ENCODE data around the gene SLC27A6. TPM values are rescaled to one million over a fixed set of nuclear protein-coding genes. Genes with fewer than 3 reads are reported as not detected.
A peak's percentile ranks its signal among the peaks of the same experiment; 100 is the strongest.
"Not testable (repeated sequence)": the region's sequence is repeated elsewhere in the genome, so short reads cannot be mapped to it uniquely, and the experiment has no call there.

The SLC27A6 gene, protein sequence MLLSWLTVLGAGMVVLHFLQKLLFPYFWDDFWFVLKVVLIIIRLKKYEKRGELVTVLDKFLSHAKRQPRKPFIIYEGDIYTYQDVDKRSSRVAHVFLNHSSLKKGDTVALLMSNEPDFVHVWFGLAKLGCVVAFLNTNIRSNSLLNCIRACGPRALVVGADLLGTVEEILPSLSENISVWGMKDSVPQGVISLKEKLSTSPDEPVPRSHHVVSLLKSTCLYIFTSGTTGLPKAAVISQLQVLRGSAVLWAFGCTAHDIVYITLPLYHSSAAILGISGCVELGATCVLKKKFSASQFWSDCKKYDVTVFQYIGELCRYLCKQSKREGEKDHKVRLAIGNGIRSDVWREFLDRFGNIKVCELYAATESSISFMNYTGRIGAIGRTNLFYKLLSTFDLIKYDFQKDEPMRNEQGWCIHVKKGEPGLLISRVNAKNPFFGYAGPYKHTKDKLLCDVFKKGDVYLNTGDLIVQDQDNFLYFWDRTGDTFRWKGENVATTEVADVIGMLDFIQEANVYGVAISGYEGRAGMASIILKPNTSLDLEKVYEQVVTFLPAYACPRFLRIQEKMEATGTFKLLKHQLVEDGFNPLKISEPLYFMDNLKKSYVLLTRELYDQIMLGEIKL
- total RNA-seq (2014; rRNA removed; shearing (Covaris generic)) = 0.26 and 0.27 TPM in 2 replicates
- polyA plus RNA-seq (2015; cell fraction: cytosol; rRNA removed) = 0.26 and 0.64 TPM in 2 replicates
- 0.34 and 0.38 TPM in 2 replicates for polyA plus RNA-seq (2015; cell fraction: nucleus; rRNA removed)

DNA sequence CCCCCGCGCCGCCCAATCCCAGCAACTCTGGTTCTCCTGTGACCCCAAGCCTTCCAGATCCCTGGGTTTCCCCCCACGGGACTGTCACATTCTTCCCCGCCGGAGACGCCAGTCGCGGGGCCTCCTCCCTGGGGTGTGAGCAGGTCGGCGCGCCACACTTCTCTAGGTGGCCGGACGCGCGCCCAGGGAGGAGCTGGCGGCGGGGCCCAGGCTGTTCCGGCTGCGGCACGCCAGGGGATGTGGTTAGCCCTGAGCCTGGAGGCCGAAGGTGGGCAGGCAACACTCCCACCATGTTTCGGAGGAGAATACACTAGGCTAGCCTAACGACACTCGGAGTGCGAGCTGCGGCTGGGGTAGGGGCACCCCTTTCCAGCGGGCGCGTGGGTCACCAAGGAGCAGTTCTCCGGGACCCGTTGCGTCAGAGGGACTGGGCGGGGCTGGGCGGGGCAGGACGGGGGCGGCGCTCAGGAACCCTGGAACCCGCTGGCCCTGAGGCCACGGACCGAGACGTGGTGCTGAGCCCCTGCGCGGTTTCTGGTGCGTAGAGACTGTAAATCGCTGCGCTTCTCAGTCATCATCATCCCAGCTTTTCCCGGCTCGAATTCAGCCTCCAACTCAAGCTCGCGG is at the start of gene SLC27A6:
Gene SLC27A6, plus strand, starts transcription at position 478 of the 627 bp plus-strand sequence. CDS start 650 bp downstream, outside the sequence.
- peak; percentile 8 for DNase-seq (ENCODE audit: low read depth)

DNA sequence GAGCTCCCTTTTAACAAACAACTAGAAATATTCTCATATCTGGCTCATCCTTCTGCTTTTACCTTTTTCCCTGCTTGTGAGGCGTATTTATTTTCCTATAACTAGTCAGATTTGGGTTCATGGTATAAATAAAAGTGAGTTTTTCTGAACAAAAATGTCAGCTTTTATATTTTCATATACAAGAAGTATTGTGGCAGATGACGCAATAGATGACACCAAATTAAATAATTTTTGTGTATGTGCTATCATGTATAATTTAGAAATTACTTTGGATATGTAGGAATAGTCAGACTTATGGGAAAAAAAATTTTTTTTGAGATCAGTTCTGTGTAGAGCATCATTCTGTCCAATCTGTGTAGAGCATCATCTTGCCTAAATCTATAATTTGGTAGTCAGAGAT is 45.7 kb upstream of the SLC27A6 start:
- DNase-seq (ENCODE audit: low read depth) = no peak

DNA sequence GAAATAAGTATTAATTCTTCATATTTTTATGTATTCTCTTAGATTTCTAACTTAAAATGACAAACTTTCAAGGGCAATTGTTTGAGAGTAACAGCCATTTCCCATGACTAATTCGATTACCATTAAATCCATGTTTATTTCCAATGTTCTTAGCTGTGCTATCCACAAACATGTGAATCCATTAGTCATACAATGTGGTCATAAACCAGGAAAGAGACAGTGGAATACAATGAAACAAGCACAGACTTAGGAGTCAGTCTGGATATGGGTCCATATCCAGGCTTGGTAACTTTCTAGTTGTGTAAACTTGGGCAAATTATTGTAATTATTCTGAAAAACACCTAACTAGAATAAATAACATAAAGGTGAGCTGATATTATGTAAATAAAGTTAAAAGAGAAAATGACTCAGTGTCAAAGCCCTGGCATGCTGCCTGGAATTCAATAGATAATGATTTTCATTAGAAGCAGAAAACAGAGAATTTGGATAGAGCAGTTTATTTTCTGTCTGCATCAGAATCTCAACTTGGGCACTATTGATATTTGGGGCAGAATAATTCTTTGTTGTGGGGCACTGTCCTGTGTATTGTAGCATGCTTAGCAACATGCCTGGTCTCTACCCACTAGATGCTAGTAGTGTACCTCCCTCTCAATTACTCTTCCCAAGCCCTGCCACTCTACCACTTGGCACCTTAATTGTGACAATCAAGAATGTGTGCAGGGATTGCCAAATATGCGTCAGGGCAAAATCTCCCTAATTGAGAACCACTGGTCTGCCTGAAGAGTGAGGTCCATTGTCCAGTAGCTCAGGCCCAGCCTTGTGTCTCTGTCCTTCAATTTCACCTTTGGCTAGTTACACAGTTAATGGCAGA is 44.7 kb upstream of the SLC27A6 start:
- DNase-seq (ENCODE audit: low read depth) = peak; percentile 81

DNA sequence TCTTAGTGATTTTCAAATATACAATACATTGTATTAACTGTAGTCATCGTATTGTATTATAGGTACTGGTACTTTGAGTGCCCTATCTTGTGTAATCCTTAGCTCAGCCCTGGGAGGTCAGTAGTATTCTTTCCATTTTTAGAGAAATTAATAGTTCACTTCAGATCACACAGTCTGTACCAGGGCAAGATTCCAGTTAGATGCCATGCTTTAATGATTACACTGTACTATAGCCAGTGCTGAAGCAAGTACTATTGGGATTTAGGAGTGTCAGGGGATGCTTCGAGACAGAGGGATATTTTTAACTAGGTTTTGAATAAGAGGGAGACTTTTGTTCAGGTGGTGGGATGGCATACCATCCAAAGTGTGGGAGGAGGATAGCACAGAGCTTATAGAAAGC is 41.0 kb upstream of the SLC27A6 start:
- DNase-seq (ENCODE audit: low read depth) = no peak

DNA sequence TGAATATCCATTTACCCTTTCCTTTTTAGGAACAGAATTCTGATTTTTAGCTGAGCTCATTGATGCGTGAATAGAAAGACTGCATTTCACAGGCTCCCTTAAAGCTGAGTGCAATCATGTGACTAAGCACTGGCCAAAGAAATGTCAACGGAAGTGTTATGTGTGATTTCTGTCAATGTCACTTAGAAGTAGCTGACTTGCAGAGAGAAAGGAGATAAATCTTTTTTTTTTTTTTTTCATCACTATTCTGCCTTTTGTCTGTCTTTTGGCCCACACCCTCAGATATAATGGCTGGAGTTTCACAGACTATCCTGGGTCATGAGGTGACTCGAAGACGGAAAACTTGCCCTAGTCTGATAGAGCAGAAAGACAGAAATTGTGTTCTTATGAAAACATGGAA is 39.3 kb upstream of the SLC27A6 start:
- DNase-seq (ENCODE audit: low read depth) = no peak

DNA sequence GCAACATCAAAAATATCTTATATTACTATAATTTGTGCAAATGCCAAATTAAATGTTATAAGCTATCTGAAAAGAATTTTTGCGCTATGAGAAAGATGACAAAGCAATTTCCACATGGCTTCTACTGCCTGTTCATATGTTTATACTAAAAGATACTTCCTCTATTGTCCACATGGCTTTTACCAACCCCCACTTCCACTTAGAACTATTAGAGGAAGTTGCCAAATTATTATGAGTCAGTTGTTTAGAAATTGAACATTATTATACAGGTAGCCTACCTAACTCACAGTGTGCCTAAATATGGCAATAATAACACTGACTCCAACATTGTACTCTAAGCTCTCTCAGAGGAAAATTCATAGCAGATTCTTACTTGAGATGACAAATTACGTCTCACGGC is 37.6 kb upstream of the SLC27A6 start:
- DNase-seq (ENCODE audit: low read depth) = no peak

DNA sequence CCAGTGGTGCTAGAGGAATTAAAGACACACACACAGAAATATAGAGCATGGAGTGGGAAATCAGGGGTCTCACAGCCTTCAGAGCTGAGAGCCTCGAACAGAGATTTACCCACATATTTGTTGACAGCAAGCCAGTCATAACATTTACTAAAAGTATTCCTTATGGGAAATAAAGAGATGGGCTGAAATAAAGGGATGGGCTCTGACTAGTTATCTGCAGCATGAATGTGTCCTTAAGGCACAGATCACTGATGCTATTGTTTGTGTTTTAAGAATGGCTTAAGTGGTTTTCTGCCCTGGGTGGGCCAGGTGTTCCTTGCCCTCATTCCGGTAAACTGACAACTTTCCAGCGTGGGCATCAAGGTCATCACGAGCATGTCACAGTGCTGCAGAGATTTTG is 33.1 kb upstream of the SLC27A6 start:
- not testable (repeated sequence) for DNase-seq (ENCODE audit: low read depth)

DNA sequence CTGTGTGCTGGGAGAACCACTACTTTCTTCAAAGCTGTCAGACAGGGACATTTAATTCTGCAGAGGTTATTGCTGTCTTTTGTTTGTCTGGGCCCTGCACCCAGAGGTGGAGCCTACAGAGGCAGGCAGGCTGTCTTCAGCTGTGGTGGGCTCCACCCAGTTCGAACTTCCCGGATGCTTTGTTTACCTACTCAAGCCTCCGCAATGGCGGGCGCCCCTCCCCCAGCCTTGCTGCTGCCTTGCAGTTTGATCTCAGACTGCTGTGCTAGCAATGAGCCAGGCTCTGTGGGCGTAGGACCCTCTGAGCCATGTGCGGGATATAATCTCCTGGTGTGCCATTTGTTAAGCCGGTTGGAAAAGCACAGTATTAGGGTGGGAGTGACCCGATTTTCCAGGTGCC is 22.2 kb upstream of the SLC27A6 start:
- not testable (repeated sequence) for DNase-seq (ENCODE audit: low read depth)

DNA sequence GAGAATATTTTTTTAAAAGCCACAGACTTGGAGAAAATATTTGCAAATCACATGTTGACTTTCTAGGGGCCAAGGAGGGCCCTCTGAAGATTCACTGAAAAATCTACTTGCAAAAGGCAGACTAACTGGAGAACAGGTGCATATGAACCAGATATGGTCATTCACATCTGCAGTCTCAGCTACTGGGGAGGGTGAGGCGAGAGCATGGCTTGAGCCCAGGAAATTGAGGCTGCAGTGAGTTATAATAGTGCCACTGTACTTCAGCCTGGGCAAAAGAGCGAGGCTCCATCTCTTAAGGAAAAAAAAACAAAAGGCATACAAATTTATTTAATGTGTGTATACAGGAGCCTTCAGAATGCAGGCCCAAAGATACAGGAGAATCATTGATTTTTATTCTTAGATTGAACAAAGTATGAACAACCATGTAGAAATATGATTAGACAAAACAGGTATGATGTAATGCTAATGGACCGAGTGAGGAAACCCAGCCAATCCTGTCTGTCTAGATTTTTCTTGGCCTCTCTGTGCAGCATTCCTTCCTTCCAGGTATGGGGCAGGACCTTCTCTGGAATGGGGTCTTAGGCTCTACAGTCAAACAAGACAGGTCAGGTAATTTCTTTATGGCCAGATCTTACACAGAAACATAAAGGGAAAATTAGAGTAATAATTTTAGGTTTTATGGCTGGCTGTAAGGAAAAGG is 15.3 kb upstream of the SLC27A6 start:
- DNase-seq (ENCODE audit: low read depth) = no peak

DNA sequence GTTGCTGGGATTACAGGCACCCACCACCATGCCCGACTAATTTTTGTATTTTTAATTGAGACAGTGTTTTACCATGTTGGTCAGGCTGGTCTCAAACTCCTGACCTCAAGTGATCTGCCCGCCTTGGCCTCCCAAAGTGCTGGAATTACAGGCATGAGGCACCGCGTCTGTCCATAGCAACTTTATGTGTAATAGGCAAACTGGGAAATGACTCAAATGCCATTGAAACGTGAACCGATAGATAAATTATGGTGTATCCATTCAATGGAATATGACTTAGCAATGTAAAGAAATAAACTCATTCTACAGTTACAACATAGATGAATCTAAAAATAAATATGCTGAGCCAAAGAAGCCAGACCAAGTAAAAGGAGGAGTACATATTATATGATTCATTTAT is 14.0 kb upstream of the SLC27A6 start:
- not testable (repeated sequence) for DNase-seq (ENCODE audit: low read depth)

DNA sequence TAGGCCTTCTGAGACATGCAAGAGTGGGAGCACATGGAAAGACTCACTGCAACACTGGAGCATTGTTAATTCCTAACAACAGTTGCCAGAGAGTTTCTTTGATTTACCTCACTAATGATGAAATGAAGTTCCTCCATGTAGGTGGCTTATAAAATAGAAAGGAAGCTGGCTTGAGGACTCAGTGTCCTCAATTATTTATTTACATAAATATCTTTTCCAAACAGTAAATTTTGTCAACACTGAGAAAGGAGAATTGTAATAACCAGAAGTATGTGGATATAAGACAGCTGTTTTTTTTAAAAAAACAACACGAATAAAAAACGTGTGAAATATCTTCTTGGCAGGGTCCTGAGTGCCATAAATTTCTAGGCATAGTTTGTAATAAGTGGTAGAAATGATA is 9.1 kb upstream of the SLC27A6 start:
- no peak for DNase-seq (ENCODE audit: low read depth)

DNA sequence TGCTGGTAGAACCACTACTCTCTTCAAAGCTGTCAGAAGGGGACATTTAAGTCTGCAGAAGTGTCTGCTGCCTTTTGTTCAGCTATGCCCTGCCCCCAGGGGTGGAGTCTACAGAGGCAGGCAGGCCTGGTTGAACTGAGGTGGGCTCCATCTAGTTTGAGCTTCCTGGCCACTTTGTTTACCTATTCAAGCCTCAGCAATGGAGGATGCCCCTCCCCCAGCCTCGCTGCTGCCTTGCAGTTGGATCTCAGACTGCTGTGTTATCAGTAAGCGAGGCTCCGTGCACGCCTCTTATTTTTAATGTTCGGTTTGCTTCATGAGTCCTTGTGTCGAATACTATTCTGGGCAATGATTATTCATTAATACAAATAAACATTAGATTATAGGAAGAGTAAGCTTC is 3.1 kb upstream of the SLC27A6 start:
- no peak for DNase-seq (ENCODE audit: low read depth)

DNA sequence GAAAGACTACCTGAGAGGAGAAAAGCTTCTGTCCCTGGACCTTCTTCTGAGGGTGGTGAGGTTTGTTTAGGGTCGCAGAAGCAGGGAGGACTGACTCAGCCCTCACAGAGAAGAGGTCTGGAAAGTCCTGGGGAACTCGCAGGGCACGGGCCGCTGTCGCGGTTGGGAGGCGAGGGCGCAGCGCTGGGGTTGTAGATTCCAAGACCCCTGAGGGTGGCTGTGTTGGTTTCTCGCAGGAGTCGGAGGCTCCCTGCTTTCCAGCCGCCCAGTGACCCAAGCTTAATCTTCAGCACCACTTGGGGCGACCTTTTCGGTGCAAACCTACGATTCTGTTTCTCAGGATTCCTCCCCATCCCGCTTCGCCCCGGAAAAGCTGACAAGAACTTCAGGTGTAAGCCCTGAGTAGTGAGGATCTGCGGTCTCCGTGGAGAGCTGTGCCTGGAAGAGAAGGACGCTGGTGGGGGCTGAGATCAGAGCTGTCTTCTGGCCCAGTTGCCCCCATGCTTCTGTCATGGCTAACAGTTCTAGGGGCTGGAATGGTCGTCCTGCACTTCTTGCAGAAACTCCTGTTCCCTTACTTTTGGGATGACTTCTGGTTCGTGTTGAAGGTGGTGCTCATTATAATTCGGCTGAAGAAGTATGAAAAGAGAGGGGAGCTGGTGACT is 482 bp downstream of the SLC27A6 start:
- DNase-seq (ENCODE audit: low read depth) = no peak

DNA sequence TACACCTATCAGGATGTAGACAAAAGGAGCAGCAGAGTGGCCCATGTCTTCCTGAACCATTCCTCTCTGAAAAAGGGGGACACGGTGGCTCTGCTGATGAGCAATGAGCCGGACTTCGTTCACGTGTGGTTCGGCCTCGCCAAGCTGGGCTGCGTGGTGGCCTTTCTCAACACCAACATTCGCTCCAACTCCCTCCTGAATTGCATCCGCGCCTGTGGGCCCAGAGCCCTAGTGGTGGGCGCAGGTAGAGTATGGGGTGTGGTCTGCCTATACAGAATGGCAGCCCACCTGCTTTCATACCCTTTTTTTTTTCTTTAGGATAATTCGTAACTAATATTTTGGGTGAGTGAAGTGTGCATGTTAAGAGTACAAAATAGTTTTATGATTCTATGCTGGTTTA is 1.1 kb downstream of the SLC27A6 start:
- DNase-seq (ENCODE audit: low read depth) = no peak

DNA sequence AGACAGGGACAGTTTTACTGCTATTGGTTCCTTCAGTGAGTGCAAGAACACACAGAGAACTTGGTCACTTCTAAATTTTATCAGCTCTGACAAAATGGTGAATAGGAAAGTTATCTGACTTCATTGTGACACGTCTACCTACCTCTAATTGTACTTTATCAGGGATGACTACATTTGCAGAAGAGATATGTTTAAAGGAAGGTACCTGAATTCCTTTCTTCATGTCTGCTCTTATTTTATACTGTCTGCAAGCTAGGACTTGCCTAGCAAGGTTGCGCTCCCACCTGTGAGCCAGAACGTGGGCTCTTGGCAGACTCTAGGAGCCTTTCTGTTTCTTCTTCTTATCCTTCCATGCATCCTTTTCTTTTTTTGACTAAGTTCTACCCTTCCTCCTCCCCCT is 1.6 kb downstream of the SLC27A6 start:
- no peak for DNase-seq (ENCODE audit: low read depth)

DNA sequence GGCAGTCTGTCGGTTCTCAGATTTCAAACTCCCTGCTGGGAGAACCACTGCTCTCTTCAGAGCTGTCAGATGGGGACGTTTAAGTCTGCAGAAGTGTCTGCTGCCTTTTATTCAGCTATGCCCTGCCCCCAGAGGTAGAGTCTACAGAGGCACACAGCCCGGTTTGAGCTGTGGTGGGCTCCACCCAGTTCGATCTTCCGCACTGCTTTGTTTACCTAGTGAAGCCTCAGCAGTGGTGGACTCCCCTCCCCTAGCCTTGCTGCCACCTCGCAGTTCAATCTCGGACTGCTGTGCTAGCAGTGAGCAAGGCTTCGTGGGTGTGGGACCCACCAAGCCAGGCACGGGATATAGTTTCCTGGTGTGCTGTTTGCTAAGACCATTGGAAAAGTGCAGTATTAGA is 8.0 kb downstream of the SLC27A6 start:
- DNase-seq (ENCODE audit: low read depth) = no peak

DNA sequence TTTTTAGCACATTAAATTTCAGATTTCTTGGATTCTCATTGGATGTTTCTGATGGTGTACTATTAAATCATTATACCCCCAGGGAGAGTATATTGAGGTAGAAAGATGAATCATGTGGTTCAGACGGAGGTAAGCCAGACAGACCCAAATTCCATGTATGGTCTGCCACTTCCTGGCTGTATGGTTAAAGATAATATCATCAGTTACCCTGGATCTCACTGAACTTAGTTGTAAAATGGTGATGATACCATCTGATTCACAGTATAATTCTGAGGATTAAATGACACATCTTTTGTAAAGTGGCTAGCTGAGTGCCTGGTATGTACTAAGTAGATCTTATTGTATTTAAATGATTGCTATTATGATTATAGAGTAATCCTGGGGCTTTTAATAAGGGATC is 9.3 kb downstream of the SLC27A6 start:
- DNase-seq (ENCODE audit: low read depth) = peak; percentile 20

DNA sequence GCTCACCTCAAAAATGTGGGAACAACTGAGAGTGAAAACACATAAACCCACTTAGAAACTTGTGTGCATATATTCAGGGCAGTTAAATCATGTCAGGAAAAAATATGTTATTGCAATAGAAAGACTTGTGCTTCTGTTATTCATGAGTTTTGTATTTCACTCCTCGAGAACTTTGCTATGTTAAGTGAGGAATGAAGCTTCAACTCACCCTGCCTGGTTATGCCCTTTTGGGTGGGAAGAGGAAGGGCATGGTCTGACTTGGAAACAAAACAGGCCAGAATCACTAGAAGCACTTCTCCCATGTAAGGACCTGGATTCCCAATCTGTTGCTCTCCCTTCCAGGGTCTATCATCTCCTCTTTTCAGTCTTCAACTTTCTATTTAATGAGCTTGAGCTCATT is 14.5 kb downstream of the SLC27A6 start:
- no peak for DNase-seq (ENCODE audit: low read depth)

DNA sequence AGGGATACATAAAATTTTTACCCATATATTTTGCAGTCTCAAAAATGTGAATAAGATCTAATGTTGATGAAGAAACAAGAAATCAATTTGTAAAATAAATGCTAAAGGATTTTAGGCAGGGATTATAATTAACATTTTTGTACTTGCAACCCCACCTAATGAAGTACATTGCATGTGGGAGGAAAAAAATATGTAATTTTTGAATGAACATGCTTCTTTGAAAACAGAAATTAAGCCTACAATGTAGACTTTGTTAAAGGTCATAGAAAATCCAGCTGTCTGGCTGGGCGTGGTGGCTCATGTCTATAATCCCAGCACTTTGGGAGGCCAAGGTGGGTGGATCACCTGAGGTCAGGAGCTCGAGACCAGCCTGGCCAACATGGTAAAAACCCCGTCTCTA is 15.6 kb downstream of the SLC27A6 start:
- DNase-seq (ENCODE audit: low read depth) = no peak

DNA sequence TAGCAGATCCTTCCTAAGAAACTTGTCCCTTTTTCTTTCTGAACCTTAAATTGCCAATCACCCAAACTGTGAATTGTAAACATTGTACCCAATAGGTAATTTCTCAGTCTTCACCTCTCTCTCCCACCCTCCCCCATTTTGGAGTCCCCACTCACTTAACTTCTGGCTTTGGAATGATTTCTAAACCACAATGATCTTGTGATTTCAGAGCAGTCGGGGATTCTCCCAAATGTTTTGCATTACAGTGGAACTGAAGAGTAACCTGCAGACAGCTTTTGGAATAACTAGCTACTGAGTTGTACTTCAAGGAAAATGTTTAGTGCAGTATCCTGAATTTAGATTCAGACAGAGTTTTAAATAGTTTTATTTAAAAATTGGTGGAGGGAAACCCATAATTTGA is 19.2 kb downstream of the SLC27A6 start:
- DNase-seq (ENCODE audit: low read depth) = no peak

Measured in HT1080 (cell line).